Mammary epithelial cell (primary cell): ENCODE data around the gene SLC43A3.

Experiments
- CTCF ChIP-seq, 2 donors: IDR thresholded peaks in 1 of 2; conservative IDR thresholded peaks in 1 of 2; 2 replicates each; pipeline ENCODE4 v1.5.1; 2011 to 2012; ENCODE audit warnings: inconsistent platforms in 2 of 2, low read length in 2 of 2, mild to moderate bottlenecking in 2 of 2, control low read depth in 1 of 2, low read depth in 1 of 2; ENCODE audit not compliant: insufficient read depth in 1 of 2; ENCODE audit errors: extremely low read depth in 1 of 2
- EZH2 ChIP-seq: IDR thresholded peaks from 2 replicates; pipeline ENCODE4 v1.6.1; 2012; ENCODE audit warnings: low read length, inconsistent platforms, borderline replicate concordance

DNA sequence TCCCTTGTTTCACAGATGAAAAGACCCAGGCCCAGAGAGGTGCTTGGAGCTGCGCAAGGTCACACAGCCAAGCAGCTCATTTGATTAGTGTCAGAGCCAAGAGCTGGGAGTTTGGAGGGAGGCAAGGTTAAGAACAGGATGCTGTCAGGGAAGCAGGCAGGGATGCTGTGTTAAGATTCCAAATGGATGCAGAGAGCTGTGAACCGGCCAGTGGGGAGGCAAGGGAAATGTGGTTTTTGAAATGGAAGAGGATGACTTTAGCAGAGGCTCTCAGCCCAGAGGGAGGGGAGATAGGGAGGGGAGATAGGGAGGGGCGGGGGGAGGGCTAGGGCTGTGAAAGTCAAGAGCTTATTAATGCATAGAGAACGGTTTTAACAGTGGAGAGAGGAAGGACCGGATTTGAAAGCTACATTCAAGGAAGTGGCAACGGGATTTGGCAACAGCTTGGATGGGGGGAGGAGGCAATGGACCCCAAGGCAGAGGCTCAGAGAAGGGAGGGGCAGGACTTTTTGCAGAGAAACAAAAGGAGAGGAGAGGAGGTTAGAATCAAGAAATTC lies 46.4 kb upstream of the SLC43A3 start:
- TF ChIP-seq CTCF (conservative IDR thresholded peaks at IDR 0.05 in 1 of 2, IDR thresholded peaks at IDR 0.05 in 1 of 2; ENCODE audit: extremely low read depth in 1 of 2, insufficient read depth in 1 of 2, low read depth in 1 of 2, low read length in 2 of 2) (no peak), EZH2 (no peak)
